WTC11 (cell line): ENCODE results near the gene KLHL1. TPM values are rescaled to one million over a fixed set of nuclear protein-coding genes. Genes with fewer than 3 reads are reported as not detected.

ENCODE experiments used
- ATAC-seq: fragments of 200-7000 bp; cut with Tn5 transposase; 2 replicates; pipeline ENCODE4 v1.10.0; 2021; ENCODE audit warnings: mild to moderate bottlenecking, moderate library complexity
- CTCF ChIA-PET: fragments of 300-600 bp; sonication (Branson Sonifier 250); formaldehyde crosslinking; loops from one replicate; lab custom pipeline; 2021; ENCODE audit warnings: antibody characterized with exemption; lab: Charles Lee
- POLR2A ChIA-PET: fragments of 350-600 bp; sonication (Branson Sonifier 250); formaldehyde crosslinking; loops from one replicate; lab custom pipeline; 2021; ENCODE audit warnings: antibody characterized with exemption; lab: Charles Lee
- DNase-seq: peaks from one replicate; pipeline ENCODE4 v3.0.0; 2021; ENCODE audit warnings: low spot score
- H3K27ac Mint-ChIP-seq: 2 replicates; pipeline ENCODE4 v1.8.0; 2021; ENCODE audit warnings: mixed read lengths
- H3K27me3 Mint-ChIP-seq: 2 replicates; pipeline ENCODE4 v1.8.0; 2021; ENCODE audit warnings: low read depth, mild to moderate bottlenecking, moderate library complexity, mixed read lengths
- H3K36me3 Mint-ChIP-seq: 2 replicates; pipeline ENCODE4 v1.8.0; 2021; ENCODE audit warnings: mixed read lengths
- H3K4me1 Mint-ChIP-seq: 2 replicates; pipeline ENCODE4 v1.8.0; 2022; ENCODE audit warnings: mixed read lengths
- H3K4me3 Mint-ChIP-seq: 2 replicates; pipeline ENCODE4 v1.8.0; 2021; ENCODE audit warnings: mild to moderate bottlenecking, moderate library complexity, mixed read lengths
- H3K9me3 Mint-ChIP-seq: 2 replicates; pipeline ENCODE4 v1.8.0; 2021; ENCODE audit warnings: mixed read lengths
- ATF1 ChIP-seq: sonication (generic); formaldehyde crosslinking; IDR thresholded peaks from 2 replicates; pipeline ENCODE4 v1.8.1; 2023; ENCODE audit warnings: mild to moderate bottlenecking, moderate library complexity, missing genetic modification reagents
- CBFB ChIP-seq: sonication (generic); formaldehyde crosslinking; IDR thresholded peaks from 2 replicates; pipeline ENCODE4 v1.8.1; 2022; ENCODE audit warnings: mild to moderate bottlenecking, low read depth, missing genetic modification reagents
- ELF4 ChIP-seq: sonication (generic); formaldehyde crosslinking; IDR thresholded peaks from 2 replicates; pipeline ENCODE4 v1.8.1; 2022; ENCODE audit warnings: low read depth, mild to moderate bottlenecking, moderate library complexity, missing genetic modification reagents
- ESRRA ChIP-seq: sonication (generic); formaldehyde crosslinking; IDR thresholded peaks from 2 replicates; pipeline ENCODE4 v1.8.1; 2022; ENCODE audit warnings: mild to moderate bottlenecking, missing genetic modification reagents, borderline replicate concordance
- FOXK1 ChIP-seq: sonication (generic); formaldehyde crosslinking; IDR thresholded peaks from 2 replicates; pipeline ENCODE4 v1.8.0; 2022; ENCODE audit warnings: mild to moderate bottlenecking, moderate library complexity, missing genetic modification reagents
- GRHL2 ChIP-seq: fragments of 250-450 bp; sonication (Bioruptor Pico); IDR thresholded peaks from 2 replicates; pipeline ENCODE4 v1.8.0; 2022; ENCODE audit warnings: mild to moderate bottlenecking, moderate library complexity; ENCODE audit not compliant: insufficient replicate concordance, severe bottlenecking
- JAZF1 ChIP-seq: fragments of 250-450 bp; sonication (Bioruptor Pico); IDR thresholded peaks from 2 replicates; pipeline ENCODE4 v1.9.0; 2021; ENCODE audit warnings: moderate library complexity, mild to moderate bottlenecking, inconsistent platforms
- SMAD3 ChIP-seq: sonication (generic); formaldehyde crosslinking; IDR thresholded peaks from 2 replicates; pipeline ENCODE4 v1.8.0; 2022; ENCODE audit warnings: missing genetic modification reagents, mild to moderate bottlenecking, borderline replicate concordance
- SMAD4 ChIP-seq: sonication (generic); formaldehyde crosslinking; IDR thresholded peaks from 2 replicates; pipeline ENCODE4 v1.8.0; 2022; ENCODE audit warnings: mild to moderate bottlenecking, missing genetic modification reagents
- TEAD1 ChIP-seq: sonication (generic); formaldehyde crosslinking; IDR thresholded peaks from 2 replicates; pipeline ENCODE4 v1.8.0; 2022; ENCODE audit warnings: mild to moderate bottlenecking, missing genetic modification reagents
- ZNF219 ChIP-seq: sonication (generic); formaldehyde crosslinking; IDR thresholded peaks from 2 replicates; pipeline ENCODE4 v1.8.0; 2023; ENCODE audit warnings: missing genetic modification reagents, mild to moderate bottlenecking, borderline replicate concordance
- ZNF263 ChIP-seq: sonication (generic); formaldehyde crosslinking; IDR thresholded peaks from 2 replicates; pipeline ENCODE4 v1.8.1; 2022; ENCODE audit warnings: low read depth, mild to moderate bottlenecking, moderate library complexity, missing genetic modification reagents
- ZNF396 ChIP-seq: fragments of 250-450 bp; sonication (Bioruptor Pico); IDR thresholded peaks from 2 replicates; pipeline ENCODE4 v1.8.0; 2021; ENCODE audit warnings: mild to moderate bottlenecking, moderate library complexity, borderline replicate concordance
- ZNF416 ChIP-seq: fragments of 250-450 bp; sonication (Bioruptor Pico); IDR thresholded peaks from 2 replicates; pipeline ENCODE4 v1.9.0; 2021; ENCODE audit warnings: mild to moderate bottlenecking, inconsistent platforms
- total RNA-seq: library from RNA; stranded (reverse); gene quantifications from 3 replicates; pipeline ENCODE4 v1.2.3, GENCODE V29; 2021
- TF ChIP-seq, protein P1 (sequence below): fragments of 200-600 bp; IDR thresholded peaks from 2 replicates; pipeline ENCODE4 v1.8.0; 2022; ENCODE audit warnings: antibody characterized with exemption
- TF ChIP-seq, protein P2 (sequence below): sonication (generic); formaldehyde crosslinking; IDR thresholded peaks from 2 replicates; pipeline ENCODE4 v1.8.1; 2022; ENCODE audit warnings: missing genetic modification reagents, borderline replicate concordance
- TF ChIP-seq, protein P3 (sequence below): sonication (generic); formaldehyde crosslinking; conservative IDR thresholded peaks from 2 replicates; pipeline ENCODE4 v1.8.1; 2023; ENCODE audit warnings: mild to moderate bottlenecking, low read depth, missing genetic modification reagents, moderate library complexity
- TF ChIP-seq, protein P4 (sequence below): fragments of 250-450 bp; sonication (Bioruptor Pico); IDR thresholded peaks from 2 replicates; pipeline ENCODE4 v1.9.0; 2021; ENCODE audit warnings: moderate library complexity, mild to moderate bottlenecking, inconsistent platforms, borderline replicate concordance
- TF ChIP-seq, protein P5 (sequence below): sonication (generic); formaldehyde crosslinking; IDR thresholded peaks from 2 replicates; pipeline ENCODE4 v1.8.0; 2023; ENCODE audit warnings: mild to moderate bottlenecking, missing genetic modification reagents
- TF ChIP-seq, protein P6 (sequence below): fragments of 250-450 bp; sonication (Bioruptor Pico); conservative IDR thresholded peaks from 2 replicates; pipeline ENCODE4 v1.9.0; 2021; ENCODE audit warnings: mild to moderate bottlenecking
- TF ChIP-seq, protein P7 (sequence below): fragments of 250-450 bp; sonication (Bioruptor Pico); IDR thresholded peaks from 2 replicates; pipeline ENCODE4 v2.1.2; 2022; ENCODE audit warnings: mild to moderate bottlenecking, moderate library complexity

The KLHL1 gene
- total RNA-seq, 1 experiment from 2014 or later = not detected

DNA sequence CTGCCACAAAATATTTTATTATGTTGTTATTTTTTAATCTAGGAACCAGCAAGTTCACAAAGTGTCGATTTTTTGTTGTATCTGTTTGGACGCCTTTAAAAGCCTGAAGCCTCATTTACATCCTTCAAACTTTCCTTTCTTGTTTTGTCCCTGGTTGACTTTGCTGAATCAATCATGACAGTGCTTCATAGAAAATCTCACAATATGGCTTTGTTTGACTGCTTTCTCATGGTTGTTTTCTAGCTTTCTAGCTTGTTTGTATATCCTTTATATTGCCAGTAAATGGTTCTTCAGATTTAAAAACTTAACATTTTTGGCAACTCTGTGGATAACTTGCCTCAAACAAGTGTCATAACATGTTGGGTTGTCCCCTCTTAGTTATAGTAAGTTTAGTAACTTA, 84.7 kb downstream of the KLHL1 start:
- ChIA-PET CTCF (no interaction called here), POLR2A (no interaction called here)
- H3K27me3 Mint-ChIP-seq = no peaks in the 10 kb centered on the region
- no peak for TF ChIP-seq GRHL2 (CRISPR knock-in tag)
- TF ChIP-seq, protein P1, sequence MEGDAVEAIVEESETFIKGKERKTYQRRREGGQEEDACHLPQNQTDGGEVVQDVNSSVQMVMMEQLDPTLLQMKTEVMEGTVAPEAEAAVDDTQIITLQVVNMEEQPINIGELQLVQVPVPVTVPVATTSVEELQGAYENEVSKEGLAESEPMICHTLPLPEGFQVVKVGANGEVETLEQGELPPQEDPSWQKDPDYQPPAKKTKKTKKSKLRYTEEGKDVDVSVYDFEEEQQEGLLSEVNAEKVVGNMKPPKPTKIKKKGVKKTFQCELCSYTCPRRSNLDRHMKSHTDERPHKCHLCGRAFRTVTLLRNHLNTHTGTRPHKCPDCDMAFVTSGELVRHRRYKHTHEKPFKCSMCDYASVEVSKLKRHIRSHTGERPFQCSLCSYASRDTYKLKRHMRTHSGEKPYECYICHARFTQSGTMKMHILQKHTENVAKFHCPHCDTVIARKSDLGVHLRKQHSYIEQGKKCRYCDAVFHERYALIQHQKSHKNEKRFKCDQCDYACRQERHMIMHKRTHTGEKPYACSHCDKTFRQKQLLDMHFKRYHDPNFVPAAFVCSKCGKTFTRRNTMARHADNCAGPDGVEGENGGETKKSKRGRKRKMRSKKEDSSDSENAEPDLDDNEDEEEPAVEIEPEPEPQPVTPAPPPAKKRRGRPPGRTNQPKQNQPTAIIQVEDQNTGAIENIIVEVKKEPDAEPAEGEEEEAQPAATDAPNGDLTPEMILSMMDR = no peak
- no peak for TF ChIP-seq ATF1 (CRISPR knock-in tag)
- TF ChIP-seq SMAD3 (CRISPR knock-in tag) = no peak
- no peak for TF ChIP-seq ZNF416 (CRISPR knock-in tag)
- TF ChIP-seq, protein P2, sequence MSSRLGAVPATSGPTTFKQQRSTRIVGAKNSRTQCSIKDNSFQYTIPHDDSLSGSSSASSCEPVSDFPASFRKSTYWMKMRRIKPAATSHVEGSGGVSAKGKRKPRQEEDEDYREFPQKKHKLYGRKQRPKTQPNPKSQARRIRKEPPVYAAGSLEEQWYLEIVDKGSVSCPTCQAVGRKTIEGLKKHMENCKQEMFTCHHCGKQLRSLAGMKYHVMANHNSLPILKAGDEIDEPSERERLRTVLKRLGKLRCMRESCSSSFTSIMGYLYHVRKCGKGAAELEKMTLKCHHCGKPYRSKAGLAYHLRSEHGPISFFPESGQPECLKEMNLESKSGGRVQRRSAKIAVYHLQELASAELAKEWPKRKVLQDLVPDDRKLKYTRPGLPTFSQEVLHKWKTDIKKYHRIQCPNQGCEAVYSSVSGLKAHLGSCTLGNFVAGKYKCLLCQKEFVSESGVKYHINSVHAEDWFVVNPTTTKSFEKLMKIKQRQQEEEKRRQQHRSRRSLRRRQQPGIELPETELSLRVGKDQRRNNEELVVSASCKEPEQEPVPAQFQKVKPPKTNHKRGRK (CRISPR knock-in tag) = no peak
- TF ChIP-seq ZNF263 = no peak
- TF ChIP-seq, protein P3, sequence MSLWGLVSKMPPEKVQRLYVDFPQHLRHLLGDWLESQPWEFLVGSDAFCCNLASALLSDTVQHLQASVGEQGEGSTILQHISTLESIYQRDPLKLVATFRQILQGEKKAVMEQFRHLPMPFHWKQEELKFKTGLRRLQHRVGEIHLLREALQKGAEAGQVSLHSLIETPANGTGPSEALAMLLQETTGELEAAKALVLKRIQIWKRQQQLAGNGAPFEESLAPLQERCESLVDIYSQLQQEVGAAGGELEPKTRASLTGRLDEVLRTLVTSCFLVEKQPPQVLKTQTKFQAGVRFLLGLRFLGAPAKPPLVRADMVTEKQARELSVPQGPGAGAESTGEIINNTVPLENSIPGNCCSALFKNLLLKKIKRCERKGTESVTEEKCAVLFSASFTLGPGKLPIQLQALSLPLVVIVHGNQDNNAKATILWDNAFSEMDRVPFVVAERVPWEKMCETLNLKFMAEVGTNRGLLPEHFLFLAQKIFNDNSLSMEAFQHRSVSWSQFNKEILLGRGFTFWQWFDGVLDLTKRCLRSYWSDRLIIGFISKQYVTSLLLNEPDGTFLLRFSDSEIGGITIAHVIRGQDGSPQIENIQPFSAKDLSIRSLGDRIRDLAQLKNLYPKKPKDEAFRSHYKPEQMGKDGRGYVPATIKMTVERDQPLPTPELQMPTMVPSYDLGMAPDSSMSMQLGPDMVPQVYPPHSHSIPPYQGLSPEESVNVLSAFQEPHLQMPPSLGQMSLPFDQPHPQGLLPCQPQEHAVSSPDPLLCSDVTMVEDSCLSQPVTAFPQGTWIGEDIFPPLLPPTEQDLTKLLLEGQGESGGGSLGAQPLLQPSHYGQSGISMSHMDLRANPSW (CRISPR knock-in tag) = no peak
- TF ChIP-seq, protein P4, sequence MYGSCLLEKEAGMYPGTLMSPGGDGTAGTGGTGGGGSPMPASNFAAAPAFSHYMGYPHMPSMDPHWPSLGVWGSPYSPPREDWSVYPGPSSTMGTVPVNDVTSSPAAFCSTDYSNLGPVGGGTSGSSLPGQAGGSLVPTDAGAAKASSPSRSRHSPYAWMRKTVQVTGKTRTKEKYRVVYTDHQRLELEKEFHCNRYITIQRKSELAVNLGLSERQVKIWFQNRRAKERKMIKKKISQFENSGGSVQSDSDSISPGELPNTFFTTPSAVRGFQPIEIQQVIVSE (CRISPR knock-in tag) = no peak
- no peak for TF ChIP-seq ESRRA (CRISPR knock-in tag)
- TF ChIP-seq, protein P5, sequence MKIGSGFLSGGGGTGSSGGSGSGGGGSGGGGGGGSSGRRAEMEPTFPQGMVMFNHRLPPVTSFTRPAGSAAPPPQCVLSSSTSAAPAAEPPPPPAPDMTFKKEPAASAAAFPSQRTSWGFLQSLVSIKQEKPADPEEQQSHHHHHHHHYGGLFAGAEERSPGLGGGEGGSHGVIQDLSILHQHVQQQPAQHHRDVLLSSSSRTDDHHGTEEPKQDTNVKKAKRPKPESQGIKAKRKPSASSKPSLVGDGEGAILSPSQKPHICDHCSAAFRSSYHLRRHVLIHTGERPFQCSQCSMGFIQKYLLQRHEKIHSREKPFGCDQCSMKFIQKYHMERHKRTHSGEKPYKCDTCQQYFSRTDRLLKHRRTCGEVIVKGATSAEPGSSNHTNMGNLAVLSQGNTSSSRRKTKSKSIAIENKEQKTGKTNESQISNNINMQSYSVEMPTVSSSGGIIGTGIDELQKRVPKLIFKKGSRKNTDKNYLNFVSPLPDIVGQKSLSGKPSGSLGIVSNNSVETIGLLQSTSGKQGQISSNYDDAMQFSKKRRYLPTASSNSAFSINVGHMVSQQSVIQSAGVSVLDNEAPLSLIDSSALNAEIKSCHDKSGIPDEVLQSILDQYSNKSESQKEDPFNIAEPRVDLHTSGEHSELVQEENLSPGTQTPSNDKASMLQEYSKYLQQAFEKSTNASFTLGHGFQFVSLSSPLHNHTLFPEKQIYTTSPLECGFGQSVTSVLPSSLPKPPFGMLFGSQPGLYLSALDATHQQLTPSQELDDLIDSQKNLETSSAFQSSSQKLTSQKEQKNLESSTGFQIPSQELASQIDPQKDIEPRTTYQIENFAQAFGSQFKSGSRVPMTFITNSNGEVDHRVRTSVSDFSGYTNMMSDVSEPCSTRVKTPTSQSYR (CRISPR knock-in tag) = no peak
- TF ChIP-seq CBFB (CRISPR knock-in tag) = no peak
- TF ChIP-seq TEAD1 (CRISPR knock-in tag) = no peak
- no peak for TF ChIP-seq ELF4 (CRISPR knock-in tag)
- no peak for TF ChIP-seq FOXK1
- TF ChIP-seq ZNF396 (CRISPR knock-in tag) = no peak
- TF ChIP-seq ZNF219 = no peak
- DNase-seq = no peak
- H3K4me3 Mint-ChIP-seq = no peak overlapping the region
- no peaks in the 10 kb centered on the region for H3K36me3 Mint-ChIP-seq
- no peaks in the 10 kb centered on the region for H3K9me3 Mint-ChIP-seq
- H3K27ac Mint-ChIP-seq = no peak overlapping the region
- no peak for ATAC-seq
- peaks cover 4% of the 10 kb centered on the region for H3K4me1 Mint-ChIP-seq

DNA sequence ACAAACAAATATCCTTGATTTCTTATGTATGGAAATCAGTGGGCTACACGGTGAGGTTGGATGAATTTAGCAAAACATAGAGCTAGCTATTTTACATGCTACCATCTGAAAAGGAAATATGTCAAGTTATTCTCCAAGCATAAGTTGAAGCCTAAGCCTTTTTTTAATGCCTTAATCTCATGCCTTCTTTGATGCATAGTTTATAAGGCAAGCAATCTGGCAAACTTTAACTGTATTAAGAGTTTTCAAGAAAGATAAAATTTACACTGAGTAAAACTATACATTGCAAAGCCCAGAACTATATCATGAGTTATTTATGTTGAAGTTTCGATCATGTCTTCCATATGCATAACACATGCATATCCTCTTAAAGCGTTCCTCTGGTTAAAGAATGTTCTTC, 85.6 kb downstream of the KLHL1 start:
- no peak for DNase-seq
- Mint-ChIP-seq H3K9me3 (no peaks in the 10 kb centered on the region), H3K27ac (no peak overlapping the region), H3K36me3 (no peaks in the 10 kb centered on the region), H3K4me3 (no peak overlapping the region), H3K4me1 (peaks cover 4% of the 10 kb centered on the region), H3K27me3 (no peaks in the 10 kb centered on the region)
- POLR2A ChIA-PET = no interaction called here
- ATAC-seq = no peak
- CTCF ChIA-PET = no interaction called here
- no peak for TF ChIP-seq SMAD4 (CRISPR knock-in tag)
- no peak for TF ChIP-seq JAZF1 (CRISPR knock-in tag)
- TF ChIP-seq, protein P6, sequence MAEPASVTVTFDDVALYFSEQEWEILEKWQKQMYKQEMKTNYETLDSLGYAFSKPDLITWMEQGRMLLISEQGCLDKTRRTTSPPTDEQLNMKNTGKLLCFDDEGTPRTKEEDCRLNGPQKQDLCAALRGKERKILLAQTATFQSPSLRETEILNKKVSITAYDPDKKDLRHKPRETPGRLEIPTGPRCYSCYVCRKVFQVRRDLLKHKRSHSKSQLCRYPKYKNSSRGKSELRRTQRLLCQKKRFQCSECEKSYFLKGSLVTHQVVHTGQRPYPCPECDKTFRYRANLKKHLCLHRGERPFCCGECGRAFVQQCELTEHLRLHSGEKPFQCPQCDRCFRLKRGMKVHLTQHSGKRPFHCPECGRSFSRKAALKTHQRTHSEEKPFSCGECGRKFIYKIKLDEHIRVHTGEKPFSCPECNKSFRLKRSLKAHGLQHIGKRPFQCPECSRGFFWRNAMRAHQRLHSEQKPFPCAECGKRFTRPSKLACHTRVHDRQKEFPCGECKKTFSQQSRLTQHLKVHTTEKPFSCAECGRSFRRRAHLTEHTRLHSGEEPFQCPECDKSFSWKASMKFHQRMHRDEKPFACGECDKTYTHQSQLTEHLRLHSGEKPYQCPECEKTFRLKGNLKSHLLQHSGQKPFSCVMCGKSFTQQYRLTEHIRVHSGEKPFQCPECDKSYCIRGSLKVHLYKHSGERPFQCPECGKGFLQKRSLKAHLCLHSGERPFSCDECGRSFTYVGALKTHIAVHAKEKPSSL (CRISPR knock-in tag) = no peak
- TF ChIP-seq, protein P7, sequence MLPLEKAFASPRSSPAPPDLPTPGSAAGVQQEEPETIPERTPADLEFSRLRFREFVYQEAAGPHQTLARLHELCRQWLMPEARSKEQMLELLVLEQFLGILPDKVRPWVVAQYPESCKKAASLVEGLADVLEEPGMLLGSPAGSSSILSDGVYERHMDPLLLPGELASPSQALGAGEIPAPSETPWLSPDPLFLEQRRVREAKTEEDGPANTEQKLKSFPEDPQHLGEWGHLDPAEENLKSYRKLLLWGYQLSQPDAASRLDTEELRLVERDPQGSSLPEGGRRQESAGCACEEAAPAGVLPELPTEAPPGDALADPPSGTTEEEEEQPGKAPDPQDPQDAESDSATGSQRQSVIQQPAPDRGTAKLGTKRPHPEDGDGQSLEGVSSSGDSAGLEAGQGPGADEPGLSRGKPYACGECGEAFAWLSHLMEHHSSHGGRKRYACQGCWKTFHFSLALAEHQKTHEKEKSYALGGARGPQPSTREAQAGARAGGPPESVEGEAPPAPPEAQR (CRISPR knock-in tag) = no peak
